ENCODE results near the gene SEMA6A.

SEMA6A gene

GRCh38 chr5:116406306-116407041, 168.1 kb downstream of the SEMA6A start:
- no peak for DNase-seq (ENCODE audit: low spot score)

GRCh38 chr5:116404792-116405191, 169.8 kb downstream of the SEMA6A start:
- DNase-seq (ENCODE audit: low spot score): peak; percentile 22

DNA sequence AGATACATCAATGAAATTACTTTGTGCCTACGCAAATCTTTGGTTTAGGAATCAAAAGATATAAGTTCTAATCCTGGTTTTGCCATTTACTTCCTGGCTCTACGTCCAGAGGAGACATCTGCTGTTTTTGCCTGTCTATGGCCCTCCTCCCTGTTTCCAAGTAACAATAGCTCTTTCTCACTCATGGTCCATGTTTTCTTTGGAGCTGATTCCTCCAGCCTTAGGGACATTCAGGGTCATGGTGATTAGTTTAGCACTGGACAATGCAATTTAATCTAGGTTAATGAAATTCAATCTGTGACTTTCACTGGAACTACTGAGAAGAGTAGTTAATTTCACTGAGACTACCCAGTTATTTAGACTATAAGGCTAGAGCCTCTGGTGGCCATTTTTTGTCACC, 170.6 kb downstream of the SEMA6A start:
- DNase-seq (ENCODE audit: low spot score): no peak

- DNase-seq (ENCODE audit: low spot score): no peak
Measured at GRCh38 chr5:116402235-116402634, 172.4 kb downstream of the SEMA6A start.

DNA sequence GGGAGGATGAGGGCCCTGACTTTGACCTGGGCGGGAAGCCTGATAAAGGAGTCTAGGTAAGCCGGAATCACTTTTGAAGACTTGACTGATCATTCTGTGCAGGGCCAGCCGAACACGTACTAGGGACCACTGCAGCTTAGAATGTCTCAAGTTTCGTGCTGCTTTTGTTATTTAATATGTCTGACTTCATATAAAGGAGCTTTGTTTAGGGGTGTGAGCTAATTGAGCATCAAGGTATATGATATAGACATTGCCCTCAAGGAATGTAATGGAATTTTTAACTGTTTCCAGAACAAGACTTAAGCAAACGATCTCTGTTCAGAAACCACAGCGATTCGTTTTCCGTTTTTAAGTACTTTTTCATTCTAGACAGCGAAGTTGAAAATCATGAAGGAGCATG, 173.0 kb downstream of the SEMA6A start:
- no peak for DNase-seq (ENCODE audit: low spot score)

- DNase-seq (ENCODE audit: low spot score): no peak
Measured at GRCh38 chr5:116396476-116397099, 178.0 kb downstream of the SEMA6A start.

DNA sequence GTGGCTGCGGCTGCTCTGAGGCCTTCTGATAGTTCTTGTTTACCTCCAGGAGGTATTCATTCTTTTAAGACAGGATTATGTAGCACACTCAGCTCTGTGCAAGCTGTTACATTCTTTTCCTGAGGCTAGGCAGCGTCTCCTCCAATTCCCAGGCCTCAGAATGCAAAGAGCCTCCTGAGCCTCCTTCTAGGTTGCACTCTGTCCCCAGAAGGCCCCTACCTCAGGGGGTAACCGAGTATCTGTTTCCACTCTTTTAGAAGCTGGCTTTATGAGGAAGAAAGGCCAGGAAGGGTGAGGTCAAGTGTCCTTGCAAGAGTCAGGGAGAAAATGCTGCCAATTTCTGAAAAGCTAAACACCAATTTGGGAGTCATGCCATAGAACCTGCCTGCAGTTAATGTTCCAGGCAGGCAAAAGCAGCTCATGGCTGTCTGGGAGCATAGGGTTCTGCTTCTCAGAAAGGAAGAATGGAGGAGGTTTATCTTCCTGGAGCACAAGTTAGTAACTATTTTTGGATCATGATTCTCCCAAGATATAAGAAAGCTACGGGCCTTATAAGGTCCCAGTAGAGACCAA, 178.9 kb downstream of the SEMA6A start:
- no peak for DNase-seq (ENCODE audit: low spot score)

DNA sequence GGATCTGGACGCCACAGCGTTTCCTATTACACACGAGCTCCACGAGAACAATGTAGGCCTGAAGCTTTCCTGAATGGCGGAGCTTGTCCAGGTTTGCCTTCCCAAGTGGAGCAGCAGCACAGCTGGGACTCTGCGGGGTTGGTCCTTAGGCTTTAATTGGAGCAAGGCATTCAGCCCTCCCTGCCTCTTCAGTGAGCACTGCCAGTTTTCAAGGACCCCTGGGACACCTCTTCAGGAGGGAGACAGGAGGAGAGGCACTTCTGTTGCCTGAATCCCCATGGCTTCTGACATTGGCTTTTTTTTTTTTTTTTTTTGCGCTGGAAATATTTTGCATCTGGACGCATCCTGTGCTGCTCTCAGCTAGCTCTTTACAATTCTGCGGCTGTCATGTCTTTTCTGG, 179.4 kb downstream of the SEMA6A start:
- DNase-seq (ENCODE audit: low spot score): no peak

DNA sequence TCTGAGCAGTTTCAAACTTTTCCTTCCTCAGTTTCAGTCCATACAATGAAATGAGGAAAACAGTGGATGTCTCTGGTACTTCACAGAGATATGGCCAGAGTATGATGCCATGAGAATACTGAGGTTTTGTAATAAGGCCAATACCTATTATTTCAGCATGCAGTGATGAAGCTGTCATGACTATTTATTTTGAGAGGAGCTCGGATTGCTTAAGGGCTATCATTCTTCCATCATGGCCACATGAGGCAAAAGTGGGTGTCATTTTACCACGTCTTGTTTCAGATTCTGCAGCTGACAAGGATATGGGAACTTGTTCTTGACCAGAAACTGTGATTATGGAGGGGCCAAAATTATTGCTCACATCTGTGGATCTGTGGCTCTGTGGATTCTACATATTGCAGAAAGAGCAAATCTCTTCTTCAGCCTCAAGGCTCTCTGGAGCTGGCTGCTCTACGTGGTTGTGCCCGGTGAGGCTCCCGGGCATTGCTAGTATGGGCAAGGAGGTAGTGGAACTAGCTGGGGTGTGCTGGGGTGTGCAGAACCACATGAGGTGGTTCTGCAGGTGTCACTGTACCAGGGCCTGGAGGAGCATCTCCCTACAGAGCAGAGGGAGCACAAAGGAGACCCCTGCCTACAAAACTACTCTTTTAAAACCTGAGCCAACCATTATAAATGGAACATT, 180.3 kb downstream of the SEMA6A start:
- no peak for DNase-seq (ENCODE audit: low spot score)

Data from kidney tubule cell (primary cell).